Lower leg skin (tissue), 4 donors: Measurements from ENCODE around the gene NDST1. TPM values are rescaled to one million over a fixed set of nuclear protein-coding genes. Genes with fewer than 3 reads are reported as not detected.

Experiments
- DNase-seq, 2 donors: peaks; one replicate each; pipeline ENCODE4 v3.0.0-alpha.2; 2019; ENCODE audit warnings: low spot score in 2 of 2
- H3K4me3 ChIP-seq: fragments of 200-600 bp; sonication (generic); 2 replicates; pipeline ENCODE4 v1.5.1; 2017; ENCODE audit warnings: mild to moderate bottlenecking, low read depth; ENCODE audit not compliant: poor library complexity, severe bottlenecking
- POLR2A ChIP-seq, 2 donors: fragments of 450-650 bp; IDR thresholded peaks; one replicate each; pipeline ENCODE4 v1.6.1; 2016 to 2017; ENCODE audit warnings: antibody characterized with exemption in 2 of 2, mild to moderate bottlenecking in 1 of 2, moderate library complexity in 1 of 2
- WGBS, 2 donors: methylation state at CpG; one replicate each; pipeline ENCODE4 v1.1.5; 2018; 5-methylcytosine and 5-hydroxymethylcytosine counted together
- intact Hi-C: fragments of 100-400 bp; cut with DNase I; formaldehyde crosslinking; loops from one replicate; pipeline ENCODE4 v1.15.0; 2023; ENCODE audit warnings: low total_unique reads
- total RNA-seq, 4 donors: library from RNA; depleted of rRNA; stranded (reverse); fragments of >200 nt; gene quantifications; one replicate each; pipeline ENCODE4 v1.1.0, GENCODE V29; 2016
- TF ChIP-seq, protein P1 (sequence below), 3 donors: fragments of 450-650 bp; IDR thresholded peaks; one replicate each; pipeline ENCODE4 v1.5.1; 2016; ENCODE audit warnings: antibody characterized with exemption in 3 of 3, mild to moderate bottlenecking in 3 of 3, moderate library complexity in 2 of 3

The NDST1 gene
- total RNA-seq, 4 donors from 2014 or later: 62.9 to 127 (median 115) TPM

GRCh38 chr5:150511578-150512367 lies 3.8 kb downstream of the NDST1 start:
- TF ChIP-seq, protein P1, sequence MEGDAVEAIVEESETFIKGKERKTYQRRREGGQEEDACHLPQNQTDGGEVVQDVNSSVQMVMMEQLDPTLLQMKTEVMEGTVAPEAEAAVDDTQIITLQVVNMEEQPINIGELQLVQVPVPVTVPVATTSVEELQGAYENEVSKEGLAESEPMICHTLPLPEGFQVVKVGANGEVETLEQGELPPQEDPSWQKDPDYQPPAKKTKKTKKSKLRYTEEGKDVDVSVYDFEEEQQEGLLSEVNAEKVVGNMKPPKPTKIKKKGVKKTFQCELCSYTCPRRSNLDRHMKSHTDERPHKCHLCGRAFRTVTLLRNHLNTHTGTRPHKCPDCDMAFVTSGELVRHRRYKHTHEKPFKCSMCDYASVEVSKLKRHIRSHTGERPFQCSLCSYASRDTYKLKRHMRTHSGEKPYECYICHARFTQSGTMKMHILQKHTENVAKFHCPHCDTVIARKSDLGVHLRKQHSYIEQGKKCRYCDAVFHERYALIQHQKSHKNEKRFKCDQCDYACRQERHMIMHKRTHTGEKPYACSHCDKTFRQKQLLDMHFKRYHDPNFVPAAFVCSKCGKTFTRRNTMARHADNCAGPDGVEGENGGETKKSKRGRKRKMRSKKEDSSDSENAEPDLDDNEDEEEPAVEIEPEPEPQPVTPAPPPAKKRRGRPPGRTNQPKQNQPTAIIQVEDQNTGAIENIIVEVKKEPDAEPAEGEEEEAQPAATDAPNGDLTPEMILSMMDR (IDR thresholded peaks at IDR 0.05): no peak
- TF ChIP-seq POLR2A (IDR thresholded peaks at IDR 0.05): no peak
- DNase-seq: peak; percentile 77 to 93

GRCh38 chr5:150512368-150512747 lies 4.4 kb downstream of the NDST1 start:
- 32 to 41% methylated on average over 6 of the region's 6 CpGs for WGBS, 2 donors
- no peak overlapping the region for H3K4me3 ChIP-seq
- no peak for DNase-seq
- intact Hi-C loops: no loop called here
- TF ChIP-seq, protein P1 (IDR thresholded peaks at IDR 0.05): no peak
- no peak for TF ChIP-seq POLR2A (IDR thresholded peaks at IDR 0.05)

More at GRCh38 chr5:150511578-150512367, 3.8 kb downstream of the NDST1 start:
- 27 to 30% methylated on average over 7 of the region's 7 CpGs for WGBS, 2 donors
- H3K4me3 ChIP-seq: no peak overlapping the region
- intact Hi-C loops: no loop called here

DNA sequence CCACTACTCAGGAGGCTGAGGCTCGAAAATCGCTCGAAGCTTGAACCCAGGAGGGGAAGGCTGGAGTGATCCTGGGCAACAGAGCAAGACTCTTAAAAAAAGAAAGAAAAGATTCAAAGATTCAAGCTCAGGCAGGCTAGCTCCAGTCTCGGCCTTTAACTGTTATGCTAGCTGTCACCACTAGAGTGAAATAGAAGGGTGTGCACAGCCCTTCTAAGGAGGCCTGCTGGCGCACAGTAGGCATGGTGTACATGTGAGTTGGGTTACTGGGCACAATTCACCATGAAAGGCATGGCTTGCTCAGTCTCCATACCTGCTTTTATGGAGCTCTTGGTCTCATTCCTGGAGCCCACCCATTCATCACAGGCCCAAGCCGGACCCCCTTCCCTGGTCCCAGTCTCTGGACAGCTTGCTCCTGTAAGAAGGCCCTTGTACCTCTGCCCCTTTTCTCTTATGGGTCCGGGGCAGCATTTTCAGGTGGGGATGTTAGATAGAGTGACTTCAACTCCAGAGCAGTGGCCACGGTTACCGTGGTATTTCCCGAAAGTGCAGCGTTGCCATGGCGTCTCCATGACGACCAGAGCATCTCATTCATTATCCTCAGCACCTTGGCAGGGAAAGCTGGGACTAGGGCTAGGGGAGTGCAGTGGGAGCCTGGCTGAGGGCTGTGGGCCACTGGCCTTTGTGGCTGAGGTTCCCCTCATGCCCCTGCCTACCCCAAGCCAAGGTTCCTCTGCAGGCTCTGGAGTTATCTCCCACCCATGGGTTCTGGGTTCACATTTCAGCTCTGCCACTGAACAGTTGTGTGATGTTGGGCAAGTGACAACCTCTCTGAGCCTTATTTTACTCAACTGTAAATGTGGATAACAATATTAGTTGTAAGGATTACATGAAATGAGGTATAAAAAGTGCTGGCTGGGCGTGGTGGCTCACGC lies 5.7 kb downstream of the NDST1 start:
- intact Hi-C loops: no loop called here
- 89 to 93% methylated on average over 15 of the region's 15 CpGs for WGBS, 2 donors
- TF ChIP-seq POLR2A (IDR thresholded peaks at IDR 0.05): no peak
- TF ChIP-seq, protein P1 (IDR thresholded peaks at IDR 0.05): no peak
- DNase-seq: no peak
- H3K4me3 ChIP-seq: no peak overlapping the region

DNA sequence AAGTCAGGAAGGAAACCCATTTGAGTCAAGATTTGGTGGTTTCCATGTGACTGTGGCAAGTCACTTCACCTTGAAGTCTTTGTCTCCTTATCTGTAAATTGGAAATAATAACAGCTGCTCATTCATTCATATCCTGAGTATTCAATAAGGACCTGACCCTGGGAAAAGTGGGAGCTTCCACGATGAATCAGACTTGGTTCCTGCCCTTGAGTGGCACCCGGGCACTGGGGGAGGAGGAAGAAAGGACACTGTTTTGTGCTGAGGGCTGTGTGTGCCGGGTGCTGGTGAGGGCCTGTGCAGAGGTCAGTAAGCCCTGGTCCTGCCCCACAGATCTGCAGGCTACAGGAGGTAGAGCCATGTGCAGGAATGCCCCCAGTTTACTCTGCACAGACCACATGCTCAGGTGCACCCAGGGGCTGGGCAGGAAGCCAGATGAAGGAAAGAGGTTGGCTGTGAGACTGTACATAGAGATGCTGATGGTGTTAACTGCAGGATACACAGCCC lies 6.8 kb downstream of the NDST1 start:
- TF ChIP-seq, protein P1 (IDR thresholded peaks at IDR 0.05): no peak
- TF ChIP-seq POLR2A (IDR thresholded peaks at IDR 0.05): no peak
- no peak for DNase-seq
- intact Hi-C loops: no loop called here
- 71 to 81% methylated on average over 3 of the region's 3 CpGs for WGBS, 2 donors
- no peak overlapping the region for H3K4me3 ChIP-seq

- TF ChIP-seq, protein P1 (IDR thresholded peaks at IDR 0.05): no peak
- TF ChIP-seq POLR2A (IDR thresholded peaks at IDR 0.05): no peak
- WGBS, 2 donors: 77 to 83% methylated on average over 6 of the region's 6 CpGs
- H3K4me3 ChIP-seq: no peak overlapping the region
- no peak for DNase-seq
- intact Hi-C loops: no loop called here
Observed at GRCh38 chr5:150515446-150515845, 7.5 kb downstream of the NDST1 start.
